OCI-LY3 (cell line): Measurements from ENCODE around the gene COL20A1.

Experiments
- H2AFZ ChIP-seq: fragments of 200-600, 300-600 bp; shearing (Covaris generic); 2 replicates; pipeline ENCODE4 v1.6.0; 2014; ENCODE audit warnings: antibody characterized with exemption, low read depth, low read length
- H3K27ac ChIP-seq: fragments of 200-600, 300-600 bp; sonication (generic); 2 replicates; pipeline ENCODE4 v1.5.1; 2014; ENCODE audit warnings: mild to moderate bottlenecking, low read length, moderate library complexity, mixed read lengths
- H3K27me3 ChIP-seq: fragments of 200-600, 300-600 bp; sonication (generic); 2 replicates; pipeline ENCODE4 v1.6.1; 2014; ENCODE audit warnings: low read depth, low read length, mixed read lengths
- H3K36me3 ChIP-seq: fragments of 200-600, 300-600 bp; sonication (generic); replicated peaks from 2 replicates; pipeline ENCODE3; 2014; ENCODE audit warnings: low read depth, low read length, mixed read lengths
- H3K4me1 ChIP-seq: fragments of 300-600, 200-600 bp; sonication (generic); 2 replicates; pipeline ENCODE4 v1.6.1; 2014; ENCODE audit warnings: low read length, mixed read lengths
- H3K4me2 ChIP-seq: fragments of 200-600, 300-600 bp; sonication (generic); 2 replicates; pipeline ENCODE4 v1.6.1; 2014; ENCODE audit warnings: low read length, mixed read lengths
- H3K4me3 ChIP-seq: fragments of 300-600, 200-600 bp; sonication (generic); 2 replicates; pipeline ENCODE4 v1.5.1; 2014; ENCODE audit warnings: antibody characterized with exemption, mild to moderate bottlenecking, low read length, moderate library complexity
- H3K79me2 ChIP-seq: fragments of 300-600, 200-600 bp; shearing (Covaris generic); 2 replicates; pipeline ENCODE4 v1.6.1; 2014; ENCODE audit warnings: mild to moderate bottlenecking, low read length, mixed read lengths
- H3K9ac ChIP-seq: fragments of 300-600, 200-600 bp; shearing (Covaris generic); 2 replicates; pipeline ENCODE4 v1.6.0; 2014; ENCODE audit warnings: mild to moderate bottlenecking, low read length, moderate library complexity
- H3K9me3 ChIP-seq: fragments of 200-600, 300-600 bp; shearing (Covaris generic); 2 replicates; pipeline ENCODE4 v1.6.1; 2014; ENCODE audit warnings: low read length, mixed read lengths; ENCODE audit not compliant: insufficient read depth
- H4K20me1 ChIP-seq: fragments of 200-600, 300-600 bp; sonication (generic); 2 replicates; pipeline ENCODE4 v1.6.1; 2016; ENCODE audit warnings: low read length, mixed read lengths; ENCODE audit not compliant: insufficient read depth
- EZH2phosphoT487 ChIP-seq: fragments of 200-600 bp; shearing (Covaris generic); IDR thresholded peaks from 2 replicates; pipeline ENCODE4 v1.6.1; 2018; ENCODE audit warnings: antibody characterized with exemption, mixed run types, low read depth
- TF ChIP-seq, protein P1 (sequence below): fragments of 200-600, 300-600 bp; sonication (generic); IDR thresholded peaks from 2 replicates; pipeline ENCODE4 v1.5.1; 2014; ENCODE audit warnings: antibody characterized with exemption, low read length, low read depth

Gene COL20A1

GRCh38 chr20:63307538-63308217 is 14.7 kb downstream of the COL20A1 start:
- Histone ChIP-seq H3K4me1 (no peaks in the 10 kb centered on the region), H2AFZ (no peak overlapping the region), H3K27me3 (no peaks in the 10 kb centered on the region), H3K4me3 (no peak overlapping the region), H3K9ac (no peak overlapping the region), H3K36me3 (no peaks in the 10 kb centered on the region), H3K79me2 (no peaks in the 10 kb centered on the region), H3K27ac (no peak overlapping the region), H3K4me2 (no peak overlapping the region), H3K9me3 (no peaks in the 10 kb centered on the region), H4K20me1 (no peaks in the 10 kb centered on the region)
- TF ChIP-seq, protein P1, sequence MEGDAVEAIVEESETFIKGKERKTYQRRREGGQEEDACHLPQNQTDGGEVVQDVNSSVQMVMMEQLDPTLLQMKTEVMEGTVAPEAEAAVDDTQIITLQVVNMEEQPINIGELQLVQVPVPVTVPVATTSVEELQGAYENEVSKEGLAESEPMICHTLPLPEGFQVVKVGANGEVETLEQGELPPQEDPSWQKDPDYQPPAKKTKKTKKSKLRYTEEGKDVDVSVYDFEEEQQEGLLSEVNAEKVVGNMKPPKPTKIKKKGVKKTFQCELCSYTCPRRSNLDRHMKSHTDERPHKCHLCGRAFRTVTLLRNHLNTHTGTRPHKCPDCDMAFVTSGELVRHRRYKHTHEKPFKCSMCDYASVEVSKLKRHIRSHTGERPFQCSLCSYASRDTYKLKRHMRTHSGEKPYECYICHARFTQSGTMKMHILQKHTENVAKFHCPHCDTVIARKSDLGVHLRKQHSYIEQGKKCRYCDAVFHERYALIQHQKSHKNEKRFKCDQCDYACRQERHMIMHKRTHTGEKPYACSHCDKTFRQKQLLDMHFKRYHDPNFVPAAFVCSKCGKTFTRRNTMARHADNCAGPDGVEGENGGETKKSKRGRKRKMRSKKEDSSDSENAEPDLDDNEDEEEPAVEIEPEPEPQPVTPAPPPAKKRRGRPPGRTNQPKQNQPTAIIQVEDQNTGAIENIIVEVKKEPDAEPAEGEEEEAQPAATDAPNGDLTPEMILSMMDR: no peak
- TF ChIP-seq EZH2phosphoT487: no peak

GRCh38 chr20:63308218-63308911 is 15.4 kb downstream of the COL20A1 start:
- Histone ChIP-seq H3K27me3 (no peaks in the 10 kb centered on the region), H3K9me3 (no peaks in the 10 kb centered on the region), H3K9ac (no peak overlapping the region), H2AFZ (no peak overlapping the region), H3K4me2 (no peak overlapping the region), H4K20me1 (no peaks in the 10 kb centered on the region), H3K4me3 (no peak overlapping the region), H3K4me1 (no peaks in the 10 kb centered on the region), H3K27ac (no peak overlapping the region), H3K36me3 (no peaks in the 10 kb centered on the region), H3K79me2 (no peaks in the 10 kb centered on the region)
- TF ChIP-seq EZH2phosphoT487: no peak
- TF ChIP-seq, protein P1: no peak

DNA sequence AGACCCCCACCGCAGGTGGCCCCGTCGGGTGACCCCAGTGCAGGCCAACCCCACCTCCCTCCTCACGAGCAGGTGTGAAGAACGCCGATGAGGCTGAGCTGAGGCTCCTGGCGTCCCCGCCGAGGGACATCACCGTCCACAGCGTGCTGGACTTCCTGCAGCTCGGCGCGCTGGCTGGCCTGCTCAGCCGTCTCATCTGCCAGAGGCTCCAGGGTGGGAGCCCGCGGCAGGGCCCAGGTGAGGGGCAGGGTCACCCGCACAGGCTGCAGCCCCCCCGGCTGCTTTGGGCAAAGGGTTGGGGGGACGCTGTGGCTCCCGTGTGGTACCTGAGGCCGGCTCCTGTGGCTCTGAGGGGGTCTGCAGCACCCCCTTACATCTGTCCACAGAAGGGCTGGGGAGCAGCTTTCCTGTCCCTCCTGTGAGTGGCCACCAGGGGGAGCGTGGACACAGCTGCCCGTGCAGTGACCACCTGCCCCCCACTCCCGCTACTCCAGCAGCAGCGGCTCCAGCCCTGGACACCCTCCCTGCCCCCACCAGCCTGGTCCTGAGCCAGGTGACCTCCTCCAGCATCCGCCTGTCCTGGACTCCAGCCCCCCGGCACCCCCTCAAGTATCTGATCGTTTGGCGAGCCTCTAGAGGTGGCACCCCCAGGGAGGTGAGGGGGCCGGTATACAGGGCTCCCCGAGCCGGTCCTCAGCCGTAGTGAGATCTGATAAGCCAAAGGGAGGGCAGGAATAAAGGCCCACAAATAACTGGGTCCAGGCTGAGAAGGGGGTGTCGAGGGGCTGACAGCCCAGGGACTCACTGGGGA is 16.5 kb downstream of the COL20A1 start:
- Histone ChIP-seq H3K4me3 (no peak overlapping the region), H3K27me3 (no peaks in the 10 kb centered on the region)

More for the DNA sequence above, 16.5 kb downstream of the COL20A1 start:
- no peak overlapping the region for H2AFZ ChIP-seq
- no peaks in the 10 kb centered on the region for H3K79me2 ChIP-seq
- H3K27ac ChIP-seq: no peak overlapping the region
- no peaks in the 10 kb centered on the region for H3K36me3 ChIP-seq
- no peaks in the 10 kb centered on the region for H3K9me3 ChIP-seq
- no peak overlapping the region for H3K9ac ChIP-seq
- no peak for TF ChIP-seq EZH2phosphoT487
- TF ChIP-seq, protein P1: peak; percentile 58
- no peak overlapping the region for H3K4me2 ChIP-seq
- H4K20me1 ChIP-seq: no peaks in the 10 kb centered on the region
- H3K4me1 ChIP-seq: no peaks in the 10 kb centered on the region
